Left forelimb (tissue), 1 donor: ENCODE data around the gene AK5.

Experiments
- DNase-seq: peaks from one replicate; pipeline ENCODE4 v3.0.0-alpha.2; 2018; ENCODE audit warnings: low spot score

AK5 gene

DNA sequence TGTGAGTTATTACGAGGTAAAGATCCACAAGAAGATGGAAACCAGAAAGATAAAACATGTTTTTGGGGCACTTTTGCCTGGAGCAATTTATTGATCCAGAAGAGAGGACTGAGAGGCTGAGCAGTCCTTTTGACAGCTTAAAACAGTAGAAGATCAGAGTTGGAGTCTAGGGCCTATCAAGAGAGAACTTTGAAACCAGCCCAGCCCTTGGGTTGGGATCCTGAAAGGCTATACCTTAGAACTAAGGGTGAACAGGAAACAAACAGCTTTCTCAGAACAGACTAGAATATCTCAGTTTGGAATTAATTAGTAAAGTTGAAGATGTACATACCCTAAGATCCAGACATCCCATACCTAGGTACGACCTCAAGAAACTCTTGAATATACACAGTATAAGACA, 311.1 kb downstream of the AK5 start:
- no peak for DNase-seq

DNA sequence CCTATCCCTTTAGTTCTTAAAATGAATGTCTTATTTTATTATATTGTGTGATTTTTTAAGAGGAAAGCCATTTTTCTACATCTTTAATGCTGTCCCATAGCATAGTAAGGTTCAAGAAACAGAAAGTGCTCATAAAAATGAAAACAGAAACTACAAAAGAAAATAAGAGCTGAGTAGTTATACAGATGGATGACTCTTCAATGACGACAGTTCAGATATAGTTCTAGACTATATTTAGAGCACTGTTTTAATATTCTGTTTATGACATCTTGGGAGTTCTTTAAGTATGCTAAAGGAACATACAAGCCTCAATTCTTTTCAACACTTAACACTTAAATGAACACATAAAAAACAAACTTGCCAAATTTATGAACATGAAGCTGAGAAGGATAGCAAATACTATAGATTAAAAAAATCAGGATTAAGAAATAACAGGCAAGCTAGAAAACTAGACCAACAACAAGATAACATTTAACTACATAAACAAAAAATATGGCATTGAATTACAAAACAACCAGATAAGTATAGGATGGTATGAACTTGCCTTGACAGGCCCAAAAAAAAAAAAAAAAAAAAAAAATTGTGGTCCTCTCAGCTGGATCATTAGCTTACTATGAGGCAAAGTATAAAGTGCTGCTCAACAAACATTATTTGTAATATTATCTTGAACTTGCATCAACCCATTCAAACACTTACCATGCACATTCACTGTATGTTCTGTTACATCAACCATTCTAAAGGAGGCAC, 312.7 kb downstream of the AK5 start:
- no peak for DNase-seq

DNA sequence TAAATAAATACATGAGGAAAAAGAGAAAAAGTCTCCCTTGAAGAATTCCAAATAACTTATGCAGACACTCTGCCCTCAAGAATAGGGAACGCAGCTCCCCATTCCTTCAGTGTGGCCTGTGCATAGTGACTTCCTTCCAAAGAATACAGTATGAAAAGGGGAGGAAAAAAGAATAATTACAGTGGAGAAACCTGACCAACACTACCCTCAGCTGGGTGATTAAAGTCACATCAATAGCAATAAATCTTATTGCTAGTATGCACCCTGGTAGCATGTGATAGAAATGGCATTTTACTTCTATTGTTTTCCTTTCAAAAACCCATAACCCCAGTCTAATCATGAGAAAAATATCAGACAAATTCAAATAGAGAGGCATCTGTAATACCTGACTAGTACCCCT, 315.5 kb downstream of the AK5 start:
- no peak for DNase-seq

DNA sequence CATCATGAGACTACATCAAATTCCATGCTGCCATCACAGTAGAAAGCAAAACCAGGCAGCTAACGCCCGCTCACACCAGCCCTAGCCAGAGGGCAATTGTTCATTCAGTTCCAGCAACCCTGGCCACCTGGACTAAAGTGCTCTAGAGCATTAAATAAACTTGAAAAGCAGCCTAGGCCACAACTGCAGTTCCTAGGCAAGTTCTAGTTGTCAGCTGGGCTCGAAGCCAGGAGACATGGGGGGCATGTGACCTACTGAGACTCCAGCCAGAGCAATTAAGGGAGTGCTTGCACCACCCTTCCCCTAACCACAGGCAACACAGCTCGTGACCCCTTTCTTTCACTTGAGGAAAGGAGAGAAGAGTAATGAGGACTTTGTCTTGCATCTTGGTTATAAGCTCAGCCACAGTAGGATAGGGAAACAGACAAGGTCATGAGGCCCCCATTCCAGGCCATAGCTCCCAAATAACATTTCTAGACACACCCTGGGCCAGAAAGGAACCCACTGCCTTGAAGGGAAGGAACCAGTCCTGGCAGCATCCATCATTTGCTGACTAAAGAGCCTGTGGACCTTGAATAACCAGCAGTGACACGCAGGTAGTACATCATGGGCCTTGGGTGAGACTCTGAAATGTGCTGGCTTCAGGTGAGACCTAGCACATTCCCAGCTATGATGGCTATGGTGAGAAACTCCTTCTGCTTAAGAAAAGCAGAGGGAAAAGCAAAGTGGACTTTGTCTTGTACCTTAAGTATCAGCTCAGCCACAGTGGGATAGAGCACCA, 323.6 kb downstream of the AK5 start:
- DNase-seq: no peak

DNA sequence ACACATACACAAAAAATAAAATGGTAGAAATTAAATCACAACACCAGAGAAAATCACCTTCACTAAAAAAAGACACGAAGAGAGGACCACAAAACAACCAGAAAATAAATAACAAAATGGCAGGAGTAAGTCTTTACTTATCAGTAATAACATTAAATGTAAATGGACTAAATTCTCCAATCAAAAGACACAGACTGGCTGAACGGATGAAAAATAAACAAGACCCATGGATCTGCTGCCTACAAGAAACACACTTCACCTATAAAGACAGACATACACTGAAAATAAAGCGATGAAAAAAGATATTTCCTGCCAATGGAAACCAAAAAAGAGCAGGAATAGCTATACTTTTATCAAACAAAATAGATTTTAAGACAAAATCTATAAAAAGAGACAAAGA, 327.1 kb downstream of the AK5 start:
- no peak for DNase-seq
